Cortex of kidney (tissue), 1 donor: ENCODE data around the gene TSR1.

Experiments used
- DNase-seq: peaks from one replicate; lab custom pipeline; 2025; lab: John Stamatoyannopoulos, UW

The TSR1 gene

GRCh38 chr17:2369039-2369438 lies 32.8 kb upstream of the TSR1 start:
- DNase-seq = no peak

DNA sequence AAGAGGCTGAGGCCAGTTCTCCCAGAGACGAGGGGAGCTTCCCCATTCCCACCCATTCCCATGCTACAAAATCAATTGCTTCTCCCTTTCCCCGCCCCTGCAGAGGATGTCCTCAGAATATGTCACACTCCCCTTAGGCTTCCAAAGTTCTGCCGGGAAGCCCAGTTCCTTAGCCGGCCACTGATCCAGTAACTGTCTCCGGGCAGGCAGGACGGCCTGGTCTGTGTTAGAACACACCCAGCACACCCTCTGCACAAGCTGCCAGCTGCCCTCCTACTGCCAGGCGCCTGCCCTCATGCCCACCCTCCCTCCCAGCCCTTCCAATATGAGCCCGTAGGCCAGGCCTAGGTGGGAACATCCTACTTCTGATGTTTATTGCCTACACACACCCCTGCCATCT lies 32.1 kb upstream of the TSR1 start:
- DNase-seq = no peak

DNA sequence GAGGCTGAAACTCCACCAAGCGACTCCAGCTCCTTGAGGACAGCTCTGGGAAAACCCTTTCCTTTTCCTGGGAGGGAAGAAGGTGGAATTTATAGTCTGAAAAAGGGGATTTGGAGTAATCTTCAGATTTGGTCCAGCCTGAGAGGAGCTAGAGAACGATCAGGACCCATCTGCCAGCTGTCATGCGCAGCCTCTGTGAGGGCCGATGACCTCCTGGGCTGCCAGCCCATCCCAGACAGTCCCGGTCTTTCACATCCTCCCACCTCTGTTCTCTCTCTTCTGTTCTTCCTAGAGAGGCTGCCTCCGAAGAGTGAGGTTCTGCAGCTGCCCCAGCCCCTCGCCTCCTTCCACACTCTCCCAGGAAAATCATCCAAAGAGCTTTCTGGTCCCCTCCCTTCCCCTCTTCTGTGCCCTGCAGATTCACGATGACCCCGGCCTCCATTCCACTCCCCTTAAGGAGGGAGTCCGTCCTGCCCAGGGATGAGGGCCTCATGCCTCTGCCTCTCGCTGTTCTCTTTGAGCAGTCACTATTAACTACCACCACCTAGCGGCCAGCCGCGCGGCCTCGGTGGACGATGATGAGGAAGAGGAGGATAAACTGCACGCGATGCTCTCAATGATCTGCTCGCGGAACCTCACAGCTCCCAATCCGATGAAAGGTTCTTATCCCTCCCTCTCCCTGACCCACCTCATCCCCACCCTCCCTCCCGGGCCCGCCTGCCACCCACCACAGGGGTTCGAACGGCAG lies 30.7 kb upstream of the TSR1 start:
- no peak for DNase-seq

GRCh38 chr17:2365132-2365531 lies 28.9 kb upstream of the TSR1 start:
- DNase-seq = no peak

DNA sequence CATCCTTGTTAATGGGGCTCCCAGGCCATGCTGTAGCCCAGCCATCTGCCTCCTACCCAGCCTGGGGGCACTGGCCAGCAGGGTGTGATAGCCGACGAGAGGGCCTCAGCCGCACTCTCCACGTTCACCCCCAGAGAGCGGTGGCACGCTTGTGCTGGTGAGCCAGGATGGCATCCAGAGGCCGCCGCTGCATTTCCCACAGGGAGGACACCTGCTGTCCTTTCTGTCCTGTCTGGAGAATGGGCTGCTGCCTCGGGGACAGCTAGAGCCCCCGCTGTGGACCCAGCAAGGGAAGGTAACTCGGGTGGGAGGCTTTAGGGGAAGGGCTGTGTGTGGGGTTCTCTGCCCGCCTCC lies 28.5 kb upstream of the TSR1 start:
- DNase-seq = no peak

- no peak for DNase-seq
These were observed 27.9 kb upstream of the TSR1 start for GRCh38 chr17:2363851-2364762.

DNA sequence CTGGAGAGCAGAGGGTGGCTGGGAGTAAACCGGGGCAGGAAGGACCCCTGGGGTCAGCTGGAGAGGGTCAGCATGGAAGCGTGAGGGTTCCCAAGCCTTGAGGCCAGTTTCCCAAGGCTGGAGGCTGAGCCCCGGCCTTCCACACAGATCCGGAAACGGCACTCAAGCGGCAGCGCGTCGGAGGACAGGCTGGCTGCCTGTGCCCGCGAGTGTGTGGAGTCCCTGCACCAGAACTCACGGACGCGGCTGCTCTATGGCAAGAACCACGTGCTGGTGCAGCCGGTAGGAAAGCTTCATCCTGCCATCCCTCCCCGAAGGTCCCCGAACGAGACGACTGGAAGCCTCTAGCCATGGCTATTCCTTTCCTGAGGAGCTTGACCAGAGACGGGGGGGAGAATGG lies 27.1 kb upstream of the TSR1 start:
- no peak for DNase-seq

DNA sequence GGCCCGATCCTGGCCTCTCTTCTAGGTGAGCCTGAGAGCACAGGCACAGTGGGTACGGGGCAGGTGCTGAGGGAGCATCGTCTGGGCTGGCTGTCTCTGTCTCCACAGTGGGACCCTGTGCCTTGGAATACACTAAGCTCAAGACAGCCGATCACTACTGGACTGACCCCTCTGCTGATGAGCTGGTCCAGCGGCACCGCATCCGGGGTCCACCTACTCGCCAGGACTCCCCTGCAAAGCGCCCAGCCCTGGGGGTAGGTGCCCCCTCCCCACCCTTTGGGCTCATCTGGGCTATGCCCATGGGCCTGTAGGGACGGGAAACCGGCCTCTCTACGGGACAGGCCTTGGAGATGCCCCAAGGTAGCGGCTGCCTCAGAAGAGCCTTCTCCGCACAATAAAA lies 26.6 kb upstream of the TSR1 start:
- DNase-seq = no peak

DNA sequence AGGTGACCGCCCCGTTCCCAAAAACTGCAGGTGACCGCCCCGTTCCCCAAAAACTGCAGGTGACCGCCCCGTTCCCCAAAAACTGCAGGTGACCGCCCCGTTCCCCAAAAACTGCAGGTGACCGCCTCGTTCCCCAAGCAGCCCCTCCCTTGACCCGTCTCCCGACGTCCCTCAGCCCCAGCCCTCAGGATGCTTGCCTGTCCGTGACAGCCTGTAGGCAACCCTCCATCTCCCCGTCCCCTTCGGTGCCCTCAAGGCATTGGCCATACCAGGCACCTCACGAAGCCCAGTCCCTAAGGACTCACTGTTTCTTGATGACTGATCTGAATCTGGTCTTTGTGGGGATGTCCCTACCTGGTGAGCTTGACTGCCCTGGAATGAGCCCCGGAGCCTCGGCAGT lies 26.2 kb upstream of the TSR1 start:
- DNase-seq = no peak

GRCh38 chr17:2362016-2362415 lies 25.8 kb upstream of the TSR1 start:
- DNase-seq = no peak

DNA sequence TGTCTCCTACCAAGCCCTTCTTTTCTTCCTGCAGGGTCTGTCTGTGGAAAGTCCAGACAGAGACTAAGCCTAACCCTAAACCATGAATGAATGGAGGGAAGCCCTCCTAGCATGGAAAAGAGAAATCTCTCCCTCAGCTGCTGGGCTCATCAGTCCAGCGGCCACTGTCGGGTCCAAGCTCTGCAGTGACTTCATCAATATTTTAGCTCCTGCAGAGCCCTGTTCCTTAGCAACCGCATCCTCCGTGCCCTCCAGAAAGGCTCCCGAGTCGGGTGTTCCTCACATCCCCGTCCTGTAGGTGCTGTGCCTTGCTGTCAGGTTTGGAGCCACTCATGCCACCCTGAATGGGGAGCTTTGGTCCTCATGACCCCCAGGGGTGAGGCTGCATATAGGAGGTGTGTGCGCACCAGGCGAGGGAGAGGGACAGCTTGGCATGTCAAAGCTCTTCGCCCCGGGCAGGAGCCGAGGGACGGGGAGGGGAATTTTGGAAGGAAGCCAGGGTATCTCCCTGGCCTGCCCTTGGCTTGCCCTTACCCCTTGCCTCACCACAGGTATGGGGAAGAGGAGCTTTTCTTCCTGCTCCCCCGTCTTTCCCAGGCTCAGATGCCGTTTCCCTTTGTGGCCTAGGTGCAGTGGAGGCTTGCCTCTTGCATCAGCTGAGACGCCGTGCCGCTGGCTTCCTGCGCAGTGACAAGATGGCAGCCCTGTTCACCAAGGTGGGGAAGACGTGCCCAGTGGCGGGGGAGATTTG lies 24.9 kb upstream of the TSR1 start:
- no peak for DNase-seq

GRCh38 chr17:2357931-2358434 lies 21.7 kb upstream of the TSR1 start:
- DNase-seq = no peak

- no peak for DNase-seq
These were observed 21.0 kb upstream of the TSR1 start for GRCh38 chr17:2357237-2357636.

GRCh38 chr17:2354311-2354710 lies 18.1 kb upstream of the TSR1 start:
- no peak for DNase-seq

GRCh38 chr17:2351269-2351668 lies 15.0 kb upstream of the TSR1 start:
- no peak for DNase-seq

- no peak for DNase-seq
These were observed 11.8 kb upstream of the TSR1 start for GRCh38 chr17:2347805-2348685.

DNA sequence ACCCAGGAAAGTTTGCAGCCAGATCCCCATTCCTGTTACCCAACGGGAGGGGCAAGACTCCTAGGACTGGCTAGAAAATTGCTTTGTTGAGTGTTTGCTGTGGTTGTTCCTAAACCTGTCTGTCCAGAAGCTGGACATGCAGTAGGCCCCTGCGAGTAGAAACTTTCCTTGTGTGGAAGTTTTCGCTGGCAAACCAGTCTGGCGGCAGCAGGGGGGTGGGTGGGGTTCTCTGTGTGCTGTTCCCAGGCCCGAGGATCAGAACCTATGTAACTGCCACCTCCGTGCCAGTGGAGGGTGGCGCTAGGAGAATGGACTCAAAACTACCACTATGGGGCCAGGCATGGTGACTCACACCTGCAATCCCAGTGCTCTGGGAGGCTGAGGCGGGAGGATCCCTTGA lies 10.2 kb upstream of the TSR1 start:
- DNase-seq = no peak

- no peak for DNase-seq
These were observed 8.3 kb upstream of the TSR1 start for GRCh38 chr17:2344528-2344927.

DNA sequence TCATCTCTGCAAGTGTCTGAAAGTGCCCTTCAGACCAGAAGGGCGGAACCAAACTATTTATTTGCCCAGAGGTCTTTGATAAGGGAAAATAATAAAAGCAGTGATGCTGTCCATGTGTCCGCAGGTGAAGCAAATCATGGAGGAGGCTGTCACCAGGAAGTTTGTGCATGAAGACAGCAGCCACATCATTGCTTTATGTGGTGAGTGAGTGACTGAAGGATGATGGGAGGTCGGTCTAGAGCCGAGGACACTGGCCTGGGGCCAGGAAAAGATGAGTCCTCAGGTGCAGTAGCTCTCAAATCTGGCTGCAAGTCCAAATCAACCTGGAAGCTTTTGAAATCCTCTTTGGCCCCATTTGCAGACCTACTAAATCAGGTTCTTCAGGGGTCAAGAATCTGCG lies 7.2 kb upstream of the TSR1 start:
- no peak for DNase-seq

GRCh38 chr17:2338315-2338657 lies 2.0 kb upstream of the TSR1 start:
- DNase-seq = no peak

GRCh38 chr17:2337544-2338314 lies 1.5 kb upstream of the TSR1 start:
- DNase-seq = no peak
